NB4 (cell line): ENCODE measurements around the gene PCGF3.
"Not testable (repeated sequence)": the region's sequence is repeated elsewhere in the genome, so short reads cannot be mapped to it uniquely, and the experiment has no call there.

Experiments
- DNase-seq: peaks from one replicate; pipeline ENCODE4 v3.0.0; 2010; ENCODE audit warnings: low read depth
- H3K4me3 ChIP-seq: one replicate; pipeline ENCODE4 v1.5.1; 2011; ENCODE audit warnings: mild to moderate bottlenecking, low read depth, low read length, moderate library complexity
- MAX ChIP-seq: IDR thresholded peaks from 2 replicates; pipeline ENCODE4 v1.6.1; 2011; ENCODE audit warnings: low read depth, low read length
- MYC ChIP-seq: IDR thresholded peaks from 2 replicates; pipeline ENCODE4 v1.6.1; 2011; ENCODE audit warnings: low read depth, low read length
- POLR2A ChIP-seq: IDR thresholded peaks from 2 replicates; pipeline ENCODE4 v1.6.1; 2011; ENCODE audit warnings: mild to moderate bottlenecking; ENCODE audit not compliant: insufficient read length; ENCODE audit errors: extremely low read depth
- TF ChIP-seq, protein P1 (sequence below): IDR thresholded peaks from one replicate; pipeline ENCODE4 v1.5.1; 2012; ENCODE audit warnings: low read depth, low read length

Gene PCGF3

GRCh38 chr4:729336-730315, 24.0 kb downstream of the PCGF3 start:
- no peak for DNase-seq
- no peak overlapping the region for H3K4me3 ChIP-seq
- TF ChIP-seq POLR2A (no peak), MAX (no peak), MYC (no peak)
- TF ChIP-seq, protein P1, sequence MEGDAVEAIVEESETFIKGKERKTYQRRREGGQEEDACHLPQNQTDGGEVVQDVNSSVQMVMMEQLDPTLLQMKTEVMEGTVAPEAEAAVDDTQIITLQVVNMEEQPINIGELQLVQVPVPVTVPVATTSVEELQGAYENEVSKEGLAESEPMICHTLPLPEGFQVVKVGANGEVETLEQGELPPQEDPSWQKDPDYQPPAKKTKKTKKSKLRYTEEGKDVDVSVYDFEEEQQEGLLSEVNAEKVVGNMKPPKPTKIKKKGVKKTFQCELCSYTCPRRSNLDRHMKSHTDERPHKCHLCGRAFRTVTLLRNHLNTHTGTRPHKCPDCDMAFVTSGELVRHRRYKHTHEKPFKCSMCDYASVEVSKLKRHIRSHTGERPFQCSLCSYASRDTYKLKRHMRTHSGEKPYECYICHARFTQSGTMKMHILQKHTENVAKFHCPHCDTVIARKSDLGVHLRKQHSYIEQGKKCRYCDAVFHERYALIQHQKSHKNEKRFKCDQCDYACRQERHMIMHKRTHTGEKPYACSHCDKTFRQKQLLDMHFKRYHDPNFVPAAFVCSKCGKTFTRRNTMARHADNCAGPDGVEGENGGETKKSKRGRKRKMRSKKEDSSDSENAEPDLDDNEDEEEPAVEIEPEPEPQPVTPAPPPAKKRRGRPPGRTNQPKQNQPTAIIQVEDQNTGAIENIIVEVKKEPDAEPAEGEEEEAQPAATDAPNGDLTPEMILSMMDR: no peak

GRCh38 chr4:730511-730910, 24.9 kb downstream of the PCGF3 start:
- TF ChIP-seq, protein P1: no peak
- TF ChIP-seq MYC: no peak
- TF ChIP-seq POLR2A: no peak
- TF ChIP-seq MAX: no peak
- DNase-seq: no peak
- no peak overlapping the region for H3K4me3 ChIP-seq

DNA sequence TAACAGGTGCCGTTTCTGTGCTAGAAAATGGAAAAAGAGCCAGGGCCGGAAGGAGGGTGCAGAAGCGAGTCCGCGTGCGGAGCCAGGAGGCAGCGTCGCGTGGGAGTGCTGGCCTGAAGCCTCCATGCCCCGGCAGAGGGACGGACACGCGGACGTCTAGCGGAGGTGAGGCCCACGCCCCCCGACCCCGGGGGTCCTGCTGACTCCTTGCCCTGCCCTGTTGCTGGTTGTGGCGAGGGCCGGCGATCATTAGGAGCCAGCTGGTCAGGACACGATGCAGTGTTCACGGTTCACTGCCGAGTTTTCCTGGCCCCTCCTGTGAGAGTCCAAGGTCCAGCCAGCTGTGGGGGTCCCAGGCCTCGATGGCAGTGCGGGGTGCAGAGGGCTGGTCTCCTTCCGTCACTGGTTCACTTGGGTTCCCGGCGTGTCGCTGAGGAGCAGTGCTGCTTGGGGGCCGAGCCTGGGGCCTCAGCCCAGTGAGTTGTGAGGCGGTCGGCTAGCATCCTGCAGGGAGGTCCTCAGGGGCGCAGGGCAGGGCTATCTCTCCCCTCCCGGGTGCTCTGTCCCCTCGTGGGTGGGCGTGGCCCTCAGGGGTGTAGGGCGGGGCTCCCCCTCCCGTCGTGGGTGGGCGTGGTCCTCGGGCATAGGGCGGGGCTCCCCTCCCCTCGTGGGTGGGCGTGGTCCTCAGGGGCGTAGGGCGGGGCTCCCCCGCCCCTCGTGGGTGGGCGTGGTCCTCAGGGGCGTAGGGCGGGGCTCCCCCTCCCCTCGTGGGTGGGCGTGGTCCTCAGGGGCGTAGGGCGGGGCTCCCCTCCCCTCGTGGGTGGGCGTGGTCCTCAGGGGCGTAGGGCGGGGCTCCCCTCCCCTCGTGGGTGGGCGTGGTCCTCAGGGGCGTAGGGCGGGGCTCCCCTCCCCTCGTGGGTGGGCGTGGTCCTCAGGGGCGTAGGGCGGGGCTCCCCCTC, 25.6 kb downstream of the PCGF3 start:
- H3K4me3 ChIP-seq, DNase-seq: not testable (repeated sequence)

GRCh38 chr4:731954-732353, 26.3 kb downstream of the PCGF3 start:
- H3K4me3 ChIP-seq, DNase-seq: not testable (repeated sequence)

- TF ChIP-seq, protein P1: no peak
- TF ChIP-seq MAX (no peak), POLR2A (no peak), MYC (no peak)
- no peak for DNase-seq
- no peak overlapping the region for H3K4me3 ChIP-seq
Measured at GRCh38 chr4:732486-732885, 26.9 kb downstream of the PCGF3 start.

- no peak for DNase-seq
Measured at GRCh38 chr4:732911-733630, 27.4 kb downstream of the PCGF3 start.

More at GRCh38 chr4:732911-733630, 27.4 kb downstream of the PCGF3 start:
- no peak for TF ChIP-seq MYC
- TF ChIP-seq, protein P1: no peak
- TF ChIP-seq MAX: no peak
- no peak for TF ChIP-seq POLR2A
- H3K4me3 ChIP-seq: no peak overlapping the region
